Mammary epithelial cell (primary cell): ENCODE data around the gene ATP8A1.

Experiments
- EZH2 ChIP-seq: IDR thresholded peaks from 2 replicates; pipeline ENCODE4 v1.6.1; 2012; ENCODE audit warnings: low read length, inconsistent platforms, borderline replicate concordance
- TF ChIP-seq, protein P1 (sequence below), 2 donors: IDR thresholded peaks in 1 of 2; conservative IDR thresholded peaks in 1 of 2; 2 replicates each; pipeline ENCODE4 v1.5.1; 2011 to 2012; ENCODE audit warnings: inconsistent platforms in 2 of 2, low read length in 2 of 2, mild to moderate bottlenecking in 2 of 2, control low read depth in 1 of 2, low read depth in 1 of 2; ENCODE audit not compliant: insufficient read depth in 1 of 2; ENCODE audit errors: extremely low read depth in 1 of 2

DNA sequence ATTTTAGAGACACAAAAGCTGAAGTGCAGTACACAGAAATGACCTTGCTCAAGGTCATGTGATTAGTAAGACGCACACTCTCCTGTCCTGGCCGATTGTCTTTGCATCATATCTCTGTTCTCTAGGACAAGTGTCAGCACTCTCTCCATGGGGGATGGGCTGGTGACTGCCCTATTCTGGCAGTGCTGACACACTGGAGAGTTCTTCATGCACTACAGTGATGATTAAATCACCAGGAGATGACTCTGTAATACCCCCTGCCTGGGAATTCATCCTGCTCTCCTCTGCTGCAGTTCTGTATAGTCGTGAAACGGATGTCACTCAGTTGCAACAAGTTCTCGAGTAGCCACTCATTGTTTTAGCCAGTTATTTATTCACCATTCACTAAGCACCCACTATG lies 264.9 kb downstream of the ATP8A1 start:
- TF ChIP-seq, protein P1, sequence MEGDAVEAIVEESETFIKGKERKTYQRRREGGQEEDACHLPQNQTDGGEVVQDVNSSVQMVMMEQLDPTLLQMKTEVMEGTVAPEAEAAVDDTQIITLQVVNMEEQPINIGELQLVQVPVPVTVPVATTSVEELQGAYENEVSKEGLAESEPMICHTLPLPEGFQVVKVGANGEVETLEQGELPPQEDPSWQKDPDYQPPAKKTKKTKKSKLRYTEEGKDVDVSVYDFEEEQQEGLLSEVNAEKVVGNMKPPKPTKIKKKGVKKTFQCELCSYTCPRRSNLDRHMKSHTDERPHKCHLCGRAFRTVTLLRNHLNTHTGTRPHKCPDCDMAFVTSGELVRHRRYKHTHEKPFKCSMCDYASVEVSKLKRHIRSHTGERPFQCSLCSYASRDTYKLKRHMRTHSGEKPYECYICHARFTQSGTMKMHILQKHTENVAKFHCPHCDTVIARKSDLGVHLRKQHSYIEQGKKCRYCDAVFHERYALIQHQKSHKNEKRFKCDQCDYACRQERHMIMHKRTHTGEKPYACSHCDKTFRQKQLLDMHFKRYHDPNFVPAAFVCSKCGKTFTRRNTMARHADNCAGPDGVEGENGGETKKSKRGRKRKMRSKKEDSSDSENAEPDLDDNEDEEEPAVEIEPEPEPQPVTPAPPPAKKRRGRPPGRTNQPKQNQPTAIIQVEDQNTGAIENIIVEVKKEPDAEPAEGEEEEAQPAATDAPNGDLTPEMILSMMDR (conservative IDR thresholded peaks at IDR 0.05 in 1 of 2, IDR thresholded peaks at IDR 0.05 in 1 of 2; ENCODE audit: extremely low read depth in 1 of 2, insufficient read depth in 1 of 2, low read depth in 1 of 2, low read length in 2 of 2): no peak
- no peak for TF ChIP-seq EZH2
